Activated CD4-positive, alpha-beta T cell treated with anti-CD3 and anti-CD28 coated beads, Interleukin-10, Interleukin-2, amounts not matched to agents 100 ng/mL and 50 ng/mL, durations not matched to agents 16 hours and 8 hours (primary cell): Measurements from ENCODE around the gene CACNA1E.
A peak's percentile ranks its signal among the peaks of the same experiment; 100 is the strongest.

ENCODE experiments used
- DNase-seq: peaks from one replicate; pipeline ENCODE4 v3.0.0-alpha.2; 2020

Gene CACNA1E

GRCh38 chr1:181485287-181486097 is 2.2 kb downstream of the CACNA1E start:
- peak; percentile 6 for DNase-seq

GRCh38 chr1:181486098-181486420 is 2.7 kb downstream of the CACNA1E start:
- DNase-seq, result no peak

DNA sequence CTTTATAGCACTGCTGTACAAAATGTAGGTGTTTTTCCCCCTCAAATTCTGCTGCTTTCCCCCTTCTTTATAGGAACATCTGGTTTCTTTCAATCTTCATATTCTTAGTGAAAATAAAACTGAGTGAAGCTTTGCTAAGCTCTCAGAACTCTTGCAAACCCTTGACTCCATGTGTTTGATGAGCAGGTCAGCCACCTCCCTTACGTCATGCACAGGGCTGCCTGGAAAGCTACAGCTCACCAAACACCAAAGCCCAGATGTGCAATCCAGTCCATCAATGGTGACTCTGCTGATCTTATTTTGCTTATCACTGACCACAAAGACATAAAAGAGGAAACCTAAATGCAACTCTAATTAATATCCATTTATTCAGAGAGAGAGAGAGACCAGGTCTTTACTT is 5.5 kb downstream of the CACNA1E start:
- DNase-seq, result no peak

- DNase-seq, result no peak
Observed at GRCh38 chr1:181490276-181490675, 7.0 kb downstream of the CACNA1E start.

DNA sequence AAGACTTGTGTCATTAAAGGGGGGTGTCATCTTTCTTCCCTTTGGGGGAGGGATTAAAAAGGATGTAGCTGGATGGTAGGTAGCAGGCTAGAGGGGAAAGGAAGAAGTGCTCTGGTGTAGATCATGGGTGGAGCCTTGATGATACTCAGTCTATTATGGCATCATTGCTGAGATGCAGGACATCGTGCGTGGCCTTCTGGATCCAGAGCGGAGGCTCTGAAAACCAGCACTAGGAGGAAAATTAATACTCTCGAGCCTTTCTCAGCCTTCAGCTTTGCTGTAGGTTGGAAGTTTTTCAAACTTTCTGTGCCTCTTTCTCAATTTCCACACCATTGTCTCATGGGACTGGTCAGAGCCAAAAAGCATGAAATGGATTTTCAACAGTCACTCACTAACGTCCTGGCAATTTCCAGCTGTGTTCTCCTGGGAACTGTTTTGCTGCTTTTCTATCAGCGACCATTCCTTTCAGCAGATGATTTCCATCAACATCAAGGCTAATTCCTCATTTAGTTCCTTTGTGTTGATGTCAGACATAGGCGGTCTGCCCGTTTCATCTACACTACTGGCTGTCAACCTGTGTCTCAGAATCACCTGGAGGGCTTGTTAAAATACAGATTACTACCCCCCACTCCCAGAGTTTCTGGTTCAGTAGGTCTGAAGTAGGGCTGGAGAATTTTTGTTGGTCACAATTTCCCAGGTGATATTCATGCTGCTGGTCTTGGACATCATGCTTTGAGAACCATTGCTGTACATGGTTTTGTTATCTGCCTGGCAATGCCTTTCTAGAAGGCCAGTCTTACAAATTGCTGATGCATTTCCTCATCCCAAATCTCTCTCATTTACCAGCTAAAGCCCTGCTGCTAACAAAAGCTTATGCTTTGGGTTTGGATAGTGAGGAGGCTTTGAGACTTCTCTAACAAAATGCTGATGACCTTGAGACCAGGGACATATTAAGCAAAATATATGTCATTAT is 7.7 kb downstream of the CACNA1E start:
- no peak for DNase-seq

GRCh38 chr1:181493166-181493565 is 9.8 kb downstream of the CACNA1E start:
- DNase-seq, result no peak

- no peak for DNase-seq
Observed at GRCh38 chr1:181493885-181494284, 10.6 kb downstream of the CACNA1E start.

DNA sequence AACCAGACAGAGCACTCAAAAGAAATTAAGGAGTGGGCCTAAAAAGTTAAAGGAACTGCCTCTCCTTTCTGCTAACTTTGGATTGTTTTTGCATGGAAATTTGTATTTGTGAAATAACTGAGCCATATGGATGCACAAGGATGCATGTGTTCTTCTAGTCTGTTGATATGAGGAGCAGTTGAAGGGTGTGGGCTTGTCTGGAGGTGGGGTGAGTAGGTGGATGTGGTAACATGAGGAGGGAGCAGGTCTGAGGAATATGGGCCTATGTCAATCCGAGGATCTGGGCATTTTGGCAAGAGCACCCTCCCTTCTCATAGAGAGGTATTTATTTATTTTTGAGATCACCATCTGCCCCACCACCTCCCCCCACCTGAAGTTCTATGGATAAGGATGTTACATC is 13.4 kb downstream of the CACNA1E start:
- DNase-seq, result no peak

DNA sequence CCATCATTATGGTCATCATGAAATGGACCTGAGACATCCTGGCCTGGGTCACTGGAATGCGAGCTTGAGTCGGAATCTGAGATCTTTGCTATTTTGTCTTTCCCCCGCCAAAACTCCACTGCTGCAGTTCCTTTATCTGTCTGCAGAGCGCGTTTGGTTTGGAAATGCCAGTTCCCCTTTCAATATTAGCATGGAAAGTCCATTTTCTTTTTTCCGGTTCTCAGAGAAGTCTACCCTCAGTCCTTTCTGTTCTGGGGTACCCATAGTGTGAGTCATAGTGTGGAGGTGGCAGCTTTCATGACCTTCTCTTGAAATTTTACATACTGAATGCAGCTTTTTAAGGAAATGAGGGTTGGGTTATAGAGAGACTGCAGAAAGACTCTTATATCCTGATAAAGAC is 14.6 kb downstream of the CACNA1E start:
- no peak for DNase-seq

GRCh38 chr1:181499825-181500224 is 16.5 kb downstream of the CACNA1E start:
- DNase-seq, result no peak

DNA sequence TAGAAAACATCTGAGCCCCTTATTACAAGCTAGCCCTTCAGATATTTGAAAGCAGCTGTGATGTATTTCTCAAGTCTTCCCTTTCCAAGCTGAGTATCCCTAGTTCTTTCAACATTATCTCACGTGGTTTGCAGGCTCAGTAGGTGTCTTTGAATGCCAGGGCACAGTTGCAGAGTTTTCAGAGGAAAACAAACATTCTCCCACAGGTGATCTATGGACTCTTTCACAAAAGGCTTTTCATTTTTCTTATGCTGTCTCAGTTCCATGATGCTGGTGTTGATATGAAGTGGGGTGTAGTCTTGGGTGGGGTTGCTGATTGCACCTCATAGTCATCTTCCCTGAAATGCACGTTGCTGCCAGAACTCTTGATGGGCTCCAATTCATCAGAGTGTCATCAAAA is 17.3 kb downstream of the CACNA1E start:
- DNase-seq, result no peak

DNA sequence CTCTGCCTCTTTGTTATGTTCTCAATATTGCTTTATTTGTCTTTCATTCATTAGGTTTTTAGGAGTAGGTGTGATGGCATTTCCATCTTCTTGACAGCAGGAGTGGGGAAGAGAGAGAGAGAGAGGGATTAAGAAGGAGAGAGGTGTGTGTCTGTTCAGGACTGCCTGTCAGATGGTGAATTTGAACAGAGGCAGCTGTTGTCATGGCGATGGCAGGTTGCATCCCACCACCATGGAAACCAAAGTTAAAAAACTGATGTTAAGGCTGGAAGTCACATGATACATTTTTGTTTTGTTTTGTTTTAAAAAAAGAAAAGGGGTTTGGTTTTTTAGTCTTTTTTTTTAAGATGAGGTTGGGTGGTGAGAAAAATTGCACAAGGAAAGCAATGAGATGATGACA is 18.3 kb downstream of the CACNA1E start:
- DNase-seq, result no peak

GRCh38 chr1:181503171-181503810 is 20.0 kb downstream of the CACNA1E start:
- no peak for DNase-seq

GRCh38 chr1:181504399-181504842 is 21.1 kb downstream of the CACNA1E start:
- DNase-seq, result peak; percentile 30

- DNase-seq, result no peak
Observed at GRCh38 chr1:181506563-181507353, 23.4 kb downstream of the CACNA1E start.

GRCh38 chr1:181508486-181509165 is 25.3 kb downstream of the CACNA1E start:
- no peak for DNase-seq

DNA sequence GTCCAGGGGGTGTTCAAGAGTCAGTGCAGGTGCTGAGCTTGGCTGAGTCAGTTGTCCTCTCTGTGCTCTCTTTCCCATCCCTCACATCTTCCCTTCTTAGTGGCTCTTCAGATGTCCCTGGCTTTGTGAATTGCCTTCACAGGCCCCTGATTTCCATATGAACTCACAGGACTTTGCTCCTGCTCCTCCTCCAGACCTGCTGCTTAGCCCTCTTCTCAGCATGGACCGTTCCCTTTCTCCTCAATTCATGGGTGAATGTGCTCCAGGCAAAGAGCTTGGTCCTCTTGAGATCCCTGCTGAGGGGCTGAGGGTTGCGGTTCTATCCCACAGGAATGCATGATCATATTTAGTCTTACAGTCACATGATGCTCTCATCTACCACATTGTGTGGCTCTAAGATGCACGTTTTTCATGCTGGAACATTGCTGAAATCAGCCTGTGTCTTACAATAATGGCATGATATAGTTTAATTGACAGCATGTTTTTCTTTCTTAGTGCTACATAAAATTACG is 30.5 kb downstream of the CACNA1E start:
- no peak for DNase-seq

GRCh38 chr1:181514298-181515290 is 31.3 kb downstream of the CACNA1E start:
- no peak for DNase-seq

DNA sequence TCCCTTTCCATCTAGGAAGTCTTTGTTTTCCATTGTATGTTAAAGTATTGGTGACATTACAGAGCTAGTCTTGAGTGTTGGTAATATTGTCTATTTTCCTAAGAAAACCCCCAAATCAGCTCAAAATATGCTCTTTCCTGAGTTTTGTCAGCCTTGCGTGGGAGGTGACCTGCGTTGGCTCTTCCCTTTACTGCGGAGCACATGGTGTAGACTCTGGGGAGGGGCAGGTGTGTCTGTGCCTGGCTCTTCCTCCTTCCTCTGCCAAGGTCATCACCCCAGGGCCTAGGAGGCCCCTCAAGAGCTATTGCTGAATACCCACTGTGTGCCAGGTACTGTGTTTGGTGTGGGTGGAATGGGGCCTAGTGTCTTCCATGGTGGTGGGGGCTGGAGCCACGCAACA is 33.4 kb downstream of the CACNA1E start:
- DNase-seq, result no peak

DNA sequence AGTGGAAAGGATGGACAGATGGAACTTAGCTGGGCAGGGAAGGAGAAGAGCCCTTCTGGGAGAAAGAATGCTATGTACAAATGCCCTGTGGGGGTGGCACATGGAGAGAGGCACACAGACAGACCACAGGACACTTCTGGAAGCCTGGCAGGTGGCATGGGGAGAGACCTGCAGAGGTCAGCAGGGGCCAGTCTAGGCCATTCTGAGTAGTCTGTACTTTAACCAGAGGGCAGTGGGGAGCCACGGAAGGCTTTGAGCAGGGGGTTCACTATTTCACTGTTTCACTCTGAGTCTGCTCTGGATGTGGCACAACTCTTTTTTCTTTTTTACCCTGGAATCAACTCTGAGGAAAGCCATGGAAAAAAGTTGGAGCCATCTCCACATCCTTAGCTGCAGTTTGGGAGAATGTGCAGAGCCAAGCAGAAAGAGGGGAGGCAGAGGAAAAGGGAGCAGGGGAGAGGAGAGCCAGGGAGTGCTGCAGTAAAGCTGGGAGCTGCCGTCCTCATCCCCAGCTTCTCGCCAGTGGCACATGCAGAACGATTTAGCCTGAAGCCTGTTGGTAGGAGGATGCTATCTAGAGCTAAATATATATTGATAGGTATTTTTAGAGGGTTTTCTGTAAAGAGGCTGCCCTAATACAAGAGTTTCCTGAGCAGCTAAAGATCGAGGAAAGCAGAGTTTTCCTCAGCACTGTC is 34.0 kb downstream of the CACNA1E start:
- no peak for DNase-seq
